NCI-H187 (cell line): ENCODE data around the gene GOLIM4.
"Not testable (repeated sequence)": the region's sequence is repeated elsewhere in the genome, so short reads cannot be mapped to it uniquely, and the experiment has no call there.

Source experiments
- DNase-seq, 2 experiments: peaks; one replicate each; lab custom pipeline; 2025; lab: John Stamatoyannopoulos, UW

Gene GOLIM4

DNA sequence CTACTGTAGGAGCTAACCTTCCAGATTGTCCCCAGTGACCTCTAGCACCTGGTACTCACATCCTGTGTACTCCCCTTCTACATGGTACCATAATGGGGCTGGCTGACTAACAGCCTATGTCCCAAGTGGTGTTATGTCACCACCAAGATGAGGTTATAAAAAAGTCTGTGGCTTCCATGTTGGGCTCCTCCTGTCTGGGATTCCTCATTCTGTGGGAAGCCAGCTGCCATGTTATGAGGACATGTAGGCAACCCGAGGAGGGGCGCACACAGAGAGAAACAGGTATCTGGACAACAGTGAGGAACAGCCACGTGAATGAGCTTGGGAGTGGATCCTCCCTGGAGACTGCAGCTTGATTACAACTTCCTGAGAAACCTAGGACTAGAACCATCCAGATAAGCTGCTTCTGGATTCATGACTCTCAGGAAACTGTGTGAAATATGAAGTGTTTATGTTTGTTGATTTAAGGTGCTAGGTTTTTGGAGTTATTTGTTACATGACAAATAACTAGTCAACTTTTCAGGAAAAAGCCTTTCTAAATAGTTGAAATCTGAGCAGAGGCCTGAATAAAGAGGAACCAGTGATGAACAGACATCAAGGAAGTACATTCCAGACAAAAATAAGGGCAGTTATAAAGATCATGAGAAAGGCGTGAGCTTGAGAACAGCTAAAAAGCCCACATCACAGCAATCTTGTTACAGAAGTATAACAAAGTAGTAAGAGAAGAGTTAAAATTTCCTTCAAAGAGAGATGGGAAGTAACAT is 21.7 kb downstream of the GOLIM4 start:
- no peak for DNase-seq

DNA sequence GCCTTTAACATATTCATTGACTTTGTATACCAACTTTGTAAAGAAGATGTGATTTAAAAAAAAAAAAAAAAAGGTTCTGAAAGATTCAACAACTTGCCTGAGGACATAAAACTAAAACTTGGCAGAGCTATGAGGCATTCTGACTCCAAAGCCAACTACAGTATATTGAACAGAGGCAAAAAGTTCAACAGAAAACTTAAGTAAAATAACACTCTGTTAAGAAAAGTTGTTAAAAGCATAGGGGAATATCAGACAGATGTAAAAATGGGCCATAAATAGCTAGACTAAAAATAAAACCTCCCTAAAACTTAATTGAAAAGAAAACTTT is 23.4 kb downstream of the GOLIM4 start:
- DNase-seq = no peak

GRCh38 chr3:168071591-168072322 is 24.0 kb downstream of the GOLIM4 start:
- DNase-seq = no peak

- DNase-seq = no peak
Measured at GRCh38 chr3:168070919-168071318, 24.8 kb downstream of the GOLIM4 start.

DNA sequence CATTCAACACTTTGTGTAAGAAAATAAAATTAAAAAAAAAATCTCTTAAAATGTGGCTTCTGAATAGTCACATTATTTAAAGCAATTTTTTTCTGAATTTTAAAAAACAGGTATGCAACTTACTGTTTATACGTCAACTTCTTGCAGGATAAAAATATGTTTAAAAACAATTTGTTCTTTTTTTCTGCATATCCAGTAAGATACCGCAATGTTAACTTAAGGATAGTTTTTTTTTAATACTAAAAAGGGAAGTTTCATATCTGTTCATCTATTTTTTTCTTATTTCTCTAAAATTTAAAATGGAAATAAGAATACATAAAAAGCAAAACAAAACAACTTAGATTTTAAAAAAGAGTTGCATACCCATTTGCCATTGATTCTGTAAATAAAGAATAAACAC is 27.4 kb downstream of the GOLIM4 start:
- DNase-seq = no peak

DNA sequence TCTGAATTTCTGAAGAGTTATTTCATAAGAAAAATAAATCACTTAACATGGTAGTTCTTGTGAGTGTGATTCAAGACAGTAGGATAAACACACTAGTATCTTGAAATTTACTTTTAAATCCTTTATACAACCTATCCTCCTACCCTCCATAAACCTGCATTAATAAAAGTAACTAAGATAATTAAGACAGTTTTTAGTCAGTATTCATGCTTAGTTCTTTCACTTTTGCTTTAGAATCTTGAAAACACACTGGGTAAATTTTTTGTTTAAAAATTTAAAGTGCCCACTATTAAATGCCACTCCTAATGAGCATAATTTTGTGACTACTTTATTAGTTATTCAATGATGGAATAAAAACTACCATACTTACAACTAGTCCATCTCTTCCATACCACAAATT is 28.8 kb downstream of the GOLIM4 start:
- DNase-seq = no peak

DNA sequence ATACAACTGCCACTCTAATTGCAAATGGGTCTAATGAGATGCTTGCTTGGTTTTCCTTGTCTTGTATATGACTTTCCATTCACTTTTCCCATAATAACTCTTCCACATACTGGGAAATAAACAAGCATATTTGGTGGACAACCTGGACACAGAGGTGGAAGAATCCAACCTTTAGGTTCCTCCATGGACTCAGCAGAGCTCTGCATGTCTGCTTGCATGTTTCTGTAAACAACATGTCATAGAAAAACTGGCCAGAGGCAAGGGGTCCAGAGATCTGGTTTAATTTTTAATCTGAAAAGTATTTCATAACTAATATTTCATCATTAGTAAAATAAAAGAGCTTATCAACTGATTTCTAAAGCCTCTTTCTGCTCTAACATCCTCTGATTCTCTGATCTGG is 30.2 kb downstream of the GOLIM4 start:
- DNase-seq = no peak

DNA sequence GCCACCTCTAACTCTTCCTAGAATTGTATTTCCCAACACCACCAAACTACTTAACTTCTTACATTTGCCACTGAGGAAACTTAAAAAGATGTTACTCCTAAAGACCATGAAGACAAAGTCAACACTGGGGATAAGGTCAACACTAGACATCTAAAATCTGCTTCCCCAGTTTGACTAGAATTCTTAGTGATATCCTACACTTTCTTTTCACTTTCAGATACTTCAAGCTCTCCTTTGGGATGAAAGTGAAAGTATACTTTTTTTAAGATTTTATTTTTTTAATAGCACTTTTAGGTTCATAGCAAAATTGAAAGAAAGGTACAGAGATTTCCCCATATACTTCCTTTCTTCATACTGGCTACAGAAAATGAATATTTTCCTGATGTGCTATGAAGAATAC is 32.6 kb downstream of the GOLIM4 start:
- DNase-seq = no peak

DNA sequence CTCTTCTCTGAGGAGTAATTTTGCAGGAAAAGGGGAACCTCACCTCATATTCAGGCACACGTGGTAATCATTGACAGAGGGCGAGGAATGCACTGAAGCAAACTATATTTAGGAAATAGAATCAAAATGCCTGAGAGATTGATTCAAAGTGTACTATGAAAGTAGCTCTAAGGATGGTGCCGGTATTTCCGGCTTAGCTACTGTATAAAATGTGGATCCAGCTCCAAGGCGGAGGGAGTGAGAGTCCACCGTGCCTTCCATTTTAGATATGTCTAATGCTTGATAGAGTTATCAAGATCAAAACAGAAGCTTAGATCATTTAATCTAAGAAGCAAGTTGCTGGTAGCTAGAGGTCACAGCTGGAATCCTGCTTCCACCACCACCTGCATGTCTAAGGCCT is 33.0 kb downstream of the GOLIM4 start:
- DNase-seq = no peak

- DNase-seq = no peak
Measured at GRCh38 chr3:168061332-168061996, 34.3 kb downstream of the GOLIM4 start.

DNA sequence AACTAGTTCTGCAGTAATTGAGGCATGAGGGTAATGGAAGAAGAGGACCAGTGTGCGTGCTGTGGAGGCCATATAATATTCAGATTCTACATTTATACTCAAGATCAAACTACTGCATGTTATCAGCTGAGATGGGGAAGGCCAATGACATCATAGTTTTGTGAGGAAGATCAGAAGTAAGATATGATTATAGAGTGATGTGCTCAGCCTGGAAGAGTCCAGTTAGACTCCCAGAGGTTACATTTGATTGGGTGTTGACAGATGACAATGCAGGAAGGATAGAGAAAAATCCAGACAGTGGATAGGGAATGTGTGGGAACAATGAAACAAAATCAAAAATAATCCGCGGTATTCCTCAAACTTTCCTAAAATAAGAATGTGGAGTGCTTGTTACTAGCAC is 35.4 kb downstream of the GOLIM4 start:
- DNase-seq = no peak

DNA sequence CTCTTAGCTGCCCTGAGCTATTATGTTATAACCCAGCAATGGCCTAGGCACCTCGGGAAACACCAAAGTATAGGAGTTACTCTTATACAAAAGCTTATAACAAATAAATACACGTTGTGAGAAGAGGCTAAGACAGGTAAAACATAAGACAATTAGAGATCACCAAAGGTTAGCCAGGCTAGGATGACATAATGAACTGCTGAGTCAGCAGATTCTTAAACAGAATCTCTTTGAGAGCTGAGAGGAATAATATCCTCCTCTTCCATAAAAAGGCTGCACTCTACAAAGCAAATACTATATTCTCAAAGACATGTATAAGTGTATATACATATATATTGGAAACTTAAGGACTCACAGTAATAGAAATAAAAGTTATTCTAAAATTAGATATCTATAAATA is 37.2 kb downstream of the GOLIM4 start:
- no peak for DNase-seq

- DNase-seq = not testable (repeated sequence)
Measured at GRCh38 chr3:168056398-168057230, 39.1 kb downstream of the GOLIM4 start.

GRCh38 chr3:168054447-168054846 is 41.3 kb downstream of the GOLIM4 start:
- no peak for DNase-seq

DNA sequence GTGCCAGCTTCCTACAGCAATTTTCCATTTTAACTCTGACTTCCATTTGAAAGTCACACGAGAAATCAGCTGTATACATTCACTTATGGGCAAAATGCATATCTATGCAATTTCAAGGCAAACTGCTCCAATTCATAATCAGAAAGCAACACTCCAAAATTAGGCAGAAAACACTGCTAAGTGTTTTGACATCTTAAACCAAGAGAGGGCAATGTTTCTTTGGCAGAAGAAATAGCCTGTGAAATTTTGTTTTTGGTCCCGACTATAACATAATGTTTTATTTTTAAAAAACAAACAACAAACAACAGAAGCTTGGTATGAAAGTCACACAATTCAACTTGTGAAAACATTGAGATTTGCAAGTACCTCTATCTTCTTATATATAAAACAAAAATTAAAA is 42.6 kb downstream of the GOLIM4 start:
- DNase-seq = no peak

DNA sequence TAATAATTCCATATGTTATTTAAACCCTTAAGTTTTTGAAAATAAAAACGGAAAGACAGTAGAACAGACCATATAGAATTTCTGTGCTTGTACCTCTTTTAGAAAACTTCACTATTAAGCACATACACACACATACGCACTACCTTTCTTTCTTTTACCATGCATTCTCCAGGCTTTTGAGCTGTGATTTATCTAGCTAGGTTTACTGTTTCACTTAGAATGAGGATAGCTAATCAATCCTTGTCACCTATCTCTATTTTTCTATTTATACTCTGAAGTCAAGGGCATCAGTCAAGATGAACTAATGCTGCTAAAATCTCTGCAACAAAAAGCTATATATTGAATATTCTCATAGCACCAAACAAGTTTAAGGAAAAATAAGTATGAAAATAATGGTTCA is 43.2 kb downstream of the GOLIM4 start:
- no peak for DNase-seq

- no peak for DNase-seq
Measured at GRCh38 chr3:168051531-168052471, 43.9 kb downstream of the GOLIM4 start.

GRCh38 chr3:168051070-168051469 is 44.7 kb downstream of the GOLIM4 start:
- DNase-seq = no peak

- no peak for DNase-seq
Measured at GRCh38 chr3:168049367-168049974, 46.3 kb downstream of the GOLIM4 start.

- DNase-seq = no peak
Measured at GRCh38 chr3:168048414-168049330, 47.1 kb downstream of the GOLIM4 start.
